HEK293 (cell line): Measurements from ENCODE around the gene PIM1.
A peak's percentile ranks its signal among the peaks of the same experiment; 100 is the strongest.

Experiments
- ATF2 ChIP-seq: fragments of 450-650 bp; formaldehyde crosslinking; IDR thresholded peaks from 2 replicates; pipeline ENCODE4 v1.5.1; 2016; ENCODE audit warnings: missing biosample characterization, missing genetic modification characterization, low read depth
- GLI2 ChIP-seq: fragments of 450-650 bp; formaldehyde crosslinking; IDR thresholded peaks from 2 replicates; pipeline ENCODE4; 2017; ENCODE audit warnings: missing biosample characterization, missing genetic modification characterization, low read depth, borderline replicate concordance
- HOXC10 ChIP-seq: sonication (generic); formaldehyde crosslinking; IDR thresholded peaks from 2 replicates; pipeline ENCODE4 v1.8.1; 2023; ENCODE audit warnings: mild to moderate bottlenecking, missing genetic modification reagents
- OSR2 ChIP-seq: fragments of 450-650 bp; formaldehyde crosslinking; IDR thresholded peaks from 2 replicates; pipeline ENCODE4 v1.5.1; 2016; ENCODE audit warnings: missing biosample characterization, missing genetic modification characterization
- RBAK ChIP-seq: fragments of 450-650 bp; formaldehyde crosslinking; IDR thresholded peaks from 2 replicates; pipeline ENCODE4 v1.5.1; 2016; ENCODE audit warnings: missing biosample characterization, missing genetic modification characterization
- REPIN1 ChIP-seq: fragments of 450-650 bp; formaldehyde crosslinking; IDR thresholded peaks from 2 replicates; pipeline ENCODE4 v1.5.1; 2017; ENCODE audit warnings: missing biosample characterization, missing genetic modification characterization, low read depth
- YY2 ChIP-seq: fragments of 450-650 bp; formaldehyde crosslinking; IDR thresholded peaks from 2 replicates; pipeline ENCODE4 v1.5.1; 2016; ENCODE audit warnings: missing biosample characterization, missing genetic modification characterization
- ZBTB10 ChIP-seq: fragments of 450-650 bp; formaldehyde crosslinking; IDR thresholded peaks from 2 replicates; pipeline ENCODE4 v1.5.1; 2016; ENCODE audit warnings: missing biosample characterization, missing genetic modification characterization
- ZBTB20 ChIP-seq: fragments of 450-650 bp; formaldehyde crosslinking; IDR thresholded peaks from 2 replicates; pipeline ENCODE4 v1.5.1; 2016; ENCODE audit warnings: missing biosample characterization, missing genetic modification characterization
- ZBTB7A ChIP-seq: fragments of 450-650 bp; formaldehyde crosslinking; IDR thresholded peaks from 2 replicates; pipeline ENCODE4 v1.5.1; 2016; ENCODE audit warnings: low read depth, missing biosample characterization, missing genetic modification characterization
- ZFP69B ChIP-seq: fragments of 450-650 bp; formaldehyde crosslinking; IDR thresholded peaks from 2 replicates; pipeline ENCODE4 v1.5.1; 2016; ENCODE audit warnings: missing biosample characterization, missing genetic modification characterization
- ZNF202 ChIP-seq: fragments of 450-650 bp; formaldehyde crosslinking; IDR thresholded peaks from 2 replicates; pipeline ENCODE4 v1.5.1; 2016; ENCODE audit warnings: missing biosample characterization, missing genetic modification characterization, borderline replicate concordance
- ZNF248 ChIP-seq: fragments of 450-650 bp; formaldehyde crosslinking; IDR thresholded peaks from 2 replicates; pipeline ENCODE4 v1.5.1; 2017; ENCODE audit warnings: missing biosample characterization, missing genetic modification characterization
- ZNF266 ChIP-seq: fragments of 450-650 bp; formaldehyde crosslinking; IDR thresholded peaks from 2 replicates; pipeline ENCODE4 v1.5.1; 2016; ENCODE audit warnings: missing biosample characterization, missing genetic modification characterization, low read depth
- ZNF311 ChIP-seq: fragments of 450-650 bp; formaldehyde crosslinking; IDR thresholded peaks from 2 replicates; pipeline ENCODE4 v1.5.1; 2017; ENCODE audit warnings: missing biosample characterization, missing genetic modification characterization, borderline replicate concordance
- ZNF335 ChIP-seq: fragments of 450-650 bp; formaldehyde crosslinking; conservative IDR thresholded peaks from 2 replicates; pipeline ENCODE4 v1.5.1; 2016; ENCODE audit warnings: missing biosample characterization, missing genetic modification characterization
- ZNF366 ChIP-seq: fragments of 450-650 bp; formaldehyde crosslinking; conservative IDR thresholded peaks from 2 replicates; pipeline ENCODE4 v1.5.1; 2016; ENCODE audit warnings: missing biosample characterization, missing genetic modification characterization
- ZNF521 ChIP-seq: fragments of 450-650 bp; formaldehyde crosslinking; IDR thresholded peaks from 2 replicates; pipeline ENCODE4 v1.5.1; 2017; ENCODE audit warnings: missing biosample characterization, mild to moderate bottlenecking, missing genetic modification characterization
- ZNF76 ChIP-seq: fragments of 450-650 bp; formaldehyde crosslinking; IDR thresholded peaks from 2 replicates; pipeline ENCODE4; 2016; ENCODE audit warnings: low read depth, missing biosample characterization, missing genetic modification characterization, borderline replicate concordance
- ZNF776 ChIP-seq: fragments of 450-650 bp; formaldehyde crosslinking; IDR thresholded peaks from 2 replicates; pipeline ENCODE4 v1.5.0; 2017; ENCODE audit warnings: missing biosample characterization, missing genetic modification characterization, borderline replicate concordance
- ZNF777 ChIP-seq: fragments of 450-650 bp; formaldehyde crosslinking; IDR thresholded peaks from 2 replicates; pipeline ENCODE4 v1.5.1; 2017; ENCODE audit warnings: missing biosample characterization, missing genetic modification characterization, borderline replicate concordance
- ZNF792 ChIP-seq: fragments of 450-650 bp; formaldehyde crosslinking; IDR thresholded peaks from 2 replicates; pipeline ENCODE4 v1.5.1; 2016; ENCODE audit warnings: missing biosample characterization, missing genetic modification characterization
- ZNF837 ChIP-seq: fragments of 450-650 bp; formaldehyde crosslinking; IDR thresholded peaks from 2 replicates; pipeline ENCODE4 v1.5.1; 2016; ENCODE audit warnings: missing biosample characterization, missing genetic modification characterization
- TF ChIP-seq, protein P1 (sequence below): fragments of 450-650 bp; formaldehyde crosslinking; conservative IDR thresholded peaks from 2 replicates; pipeline ENCODE4 v1.5.1; 2016; ENCODE audit warnings: low read depth, missing biosample characterization, missing genetic modification characterization
- TF ChIP-seq, protein P2 (sequence below): fragments of 450-650 bp; IDR thresholded peaks from 2 replicates; pipeline ENCODE4 v1.5.1; 2018; ENCODE audit warnings: missing biosample characterization, mild to moderate bottlenecking, missing genetic modification characterization
- TF ChIP-seq, protein P3 (sequence below): fragments of 450-650 bp; formaldehyde crosslinking; IDR thresholded peaks from 2 replicates; pipeline ENCODE4 v1.5.1; 2016; ENCODE audit warnings: missing biosample characterization, missing genetic modification characterization
- TF ChIP-seq, protein P4 (sequence below): fragments of 450-650 bp; formaldehyde crosslinking; IDR thresholded peaks from 2 replicates; pipeline ENCODE4 v1.5.1; 2017; ENCODE audit warnings: missing biosample characterization, missing genetic modification characterization

PIM1 gene

DNA sequence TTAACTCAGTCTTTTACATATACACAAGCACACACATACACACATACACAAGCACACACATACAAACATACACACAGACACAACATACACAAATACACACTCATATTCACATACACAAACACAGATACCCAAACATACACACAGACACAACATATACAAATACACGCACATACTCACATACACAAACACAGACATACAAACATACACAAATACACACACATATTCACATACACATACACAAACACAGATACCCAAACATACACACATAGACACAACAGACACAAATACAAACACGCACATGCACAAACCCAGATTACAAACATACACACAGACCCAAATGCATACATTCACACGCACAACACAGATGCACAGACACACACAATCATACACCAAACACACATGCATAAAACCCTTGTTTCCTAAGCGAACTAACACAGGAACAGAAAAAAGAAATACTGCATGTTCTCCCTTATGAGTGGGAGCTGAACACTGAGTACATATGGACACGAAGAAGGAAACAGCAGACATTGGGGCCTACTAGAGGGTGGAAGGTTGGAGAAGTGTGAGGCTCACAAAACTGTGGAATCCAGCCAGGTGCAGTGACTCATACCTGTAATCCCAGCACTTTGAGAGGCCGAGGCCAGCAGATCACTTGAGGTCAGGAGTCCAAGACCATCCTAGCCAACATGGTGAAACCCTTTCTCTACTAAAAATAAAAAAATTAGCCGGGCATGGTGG, 34.2 kb downstream of the PIM1 start (continued):
- TF ChIP-seq, protein P1, sequence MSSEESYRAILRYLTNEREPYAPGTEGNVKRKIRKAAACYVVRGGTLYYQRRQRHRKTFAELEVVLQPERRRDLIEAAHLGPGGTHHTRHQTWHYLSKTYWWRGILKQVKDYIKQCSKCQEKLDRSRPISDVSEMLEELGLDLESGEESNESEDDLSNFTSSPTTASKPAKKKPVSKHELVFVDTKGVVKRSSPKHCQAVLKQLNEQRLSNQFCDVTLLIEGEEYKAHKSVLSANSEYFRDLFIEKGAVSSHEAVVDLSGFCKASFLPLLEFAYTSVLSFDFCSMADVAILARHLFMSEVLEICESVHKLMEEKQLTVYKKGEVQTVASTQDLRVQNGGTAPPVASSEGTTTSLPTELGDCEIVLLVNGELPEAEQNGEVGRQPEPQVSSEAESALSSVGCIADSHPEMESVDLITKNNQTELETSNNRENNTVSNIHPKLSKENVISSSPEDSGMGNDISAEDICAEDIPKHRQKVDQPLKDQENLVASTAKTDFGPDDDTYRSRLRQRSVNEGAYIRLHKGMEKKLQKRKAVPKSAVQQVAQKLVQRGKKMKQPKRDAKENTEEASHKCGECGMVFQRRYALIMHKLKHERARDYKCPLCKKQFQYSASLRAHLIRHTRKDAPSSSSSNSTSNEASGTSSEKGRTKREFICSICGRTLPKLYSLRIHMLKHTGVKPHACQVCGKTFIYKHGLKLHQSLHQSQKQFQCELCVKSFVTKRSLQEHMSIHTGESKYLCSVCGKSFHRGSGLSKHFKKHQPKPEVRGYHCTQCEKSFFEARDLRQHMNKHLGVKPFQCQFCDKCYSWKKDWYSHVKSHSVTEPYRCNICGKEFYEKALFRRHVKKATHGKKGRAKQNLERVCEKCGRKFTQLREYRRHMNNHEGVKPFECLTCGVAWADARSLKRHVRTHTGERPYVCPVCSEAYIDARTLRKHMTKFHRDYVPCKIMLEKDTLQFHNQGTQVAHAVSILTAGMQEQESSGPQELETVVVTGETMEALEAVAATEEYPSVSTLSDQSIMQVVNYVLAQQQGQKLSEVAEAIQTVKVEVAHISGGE (tag by site-specific recombination) = no peak
- TF ChIP-seq ZNF202 (tag by site-specific recombination) (no peak), ZNF792 (tag by site-specific recombination) (peak; percentile 77; the same call in 1 of the 2 replicates), ZNF248 (tag by site-specific recombination) (no peak; the same call in 1 of the 2 replicates), ATF2 (no peak), ZBTB10 (0 out of 2 replicates have a peak, but pooled peaks have one; percentile 20), YY2 (tag by site-specific recombination) (0 out of 2 replicates have a peak, but pooled peaks have one; percentile 35), ZNF776 (tag by site-specific recombination) (no peak), ZNF266 (tag by site-specific recombination) (0 out of 2 replicates have a peak, but pooled peaks have one; percentile 18), ZFP69B (0 out of 2 replicates have a peak, but pooled peaks have one; percentile 24), ZNF311 (tag by site-specific recombination) (peak; percentile 61; the same call in 1 of the 2 replicates), REPIN1 (0 out of 2 replicates have a peak, but pooled peaks have one; percentile 45), ZNF521 (tag by site-specific recombination) (peak; percentile 57; the same call in 1 of the 2 replicates), ZBTB7A (tag by site-specific recombination) (no peak), ZNF837 (no peak), ZBTB20 (tag by site-specific recombination) (peak; percentile 28), RBAK (tag by site-specific recombination) (peak; percentile 15; the same call in 1 of the 2 replicates), ZNF335 (peak; percentile 32; the same call in 1 of the 2 replicates), ZNF777 (tag by site-specific recombination) (peak; percentile 73; the same call in 1 of the 2 replicates), ZNF366 (tag by site-specific recombination) (peak; percentile 12; the same call in 1 of the 2 replicates), GLI2 (tag by site-specific recombination) (no peak), ZNF76 (tag by site-specific recombination) (no peak), OSR2 (peak; percentile 9; the same call in 1 of the 2 replicates), HOXC10 (CRISPR knock-in tag) (no peak)
- TF ChIP-seq, protein P2, sequence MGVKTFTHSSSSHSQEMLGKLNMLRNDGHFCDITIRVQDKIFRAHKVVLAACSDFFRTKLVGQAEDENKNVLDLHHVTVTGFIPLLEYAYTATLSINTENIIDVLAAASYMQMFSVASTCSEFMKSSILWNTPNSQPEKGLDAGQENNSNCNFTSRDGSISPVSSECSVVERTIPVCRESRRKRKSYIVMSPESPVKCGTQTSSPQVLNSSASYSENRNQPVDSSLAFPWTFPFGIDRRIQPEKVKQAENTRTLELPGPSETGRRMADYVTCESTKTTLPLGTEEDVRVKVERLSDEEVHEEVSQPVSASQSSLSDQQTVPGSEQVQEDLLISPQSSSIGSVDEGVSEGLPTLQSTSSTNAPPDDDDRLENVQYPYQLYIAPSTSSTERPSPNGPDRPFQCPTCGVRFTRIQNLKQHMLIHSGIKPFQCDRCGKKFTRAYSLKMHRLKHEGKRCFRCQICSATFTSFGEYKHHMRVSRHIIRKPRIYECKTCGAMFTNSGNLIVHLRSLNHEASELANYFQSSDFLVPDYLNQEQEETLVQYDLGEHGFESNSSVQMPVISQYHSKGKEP = no peak
- TF ChIP-seq, protein P3, sequence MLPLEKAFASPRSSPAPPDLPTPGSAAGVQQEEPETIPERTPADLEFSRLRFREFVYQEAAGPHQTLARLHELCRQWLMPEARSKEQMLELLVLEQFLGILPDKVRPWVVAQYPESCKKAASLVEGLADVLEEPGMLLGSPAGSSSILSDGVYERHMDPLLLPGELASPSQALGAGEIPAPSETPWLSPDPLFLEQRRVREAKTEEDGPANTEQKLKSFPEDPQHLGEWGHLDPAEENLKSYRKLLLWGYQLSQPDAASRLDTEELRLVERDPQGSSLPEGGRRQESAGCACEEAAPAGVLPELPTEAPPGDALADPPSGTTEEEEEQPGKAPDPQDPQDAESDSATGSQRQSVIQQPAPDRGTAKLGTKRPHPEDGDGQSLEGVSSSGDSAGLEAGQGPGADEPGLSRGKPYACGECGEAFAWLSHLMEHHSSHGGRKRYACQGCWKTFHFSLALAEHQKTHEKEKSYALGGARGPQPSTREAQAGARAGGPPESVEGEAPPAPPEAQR (tag by site-specific recombination) = 0 out of 2 replicates have a peak, but pooled peaks have one; percentile 52
- TF ChIP-seq, protein P4, sequence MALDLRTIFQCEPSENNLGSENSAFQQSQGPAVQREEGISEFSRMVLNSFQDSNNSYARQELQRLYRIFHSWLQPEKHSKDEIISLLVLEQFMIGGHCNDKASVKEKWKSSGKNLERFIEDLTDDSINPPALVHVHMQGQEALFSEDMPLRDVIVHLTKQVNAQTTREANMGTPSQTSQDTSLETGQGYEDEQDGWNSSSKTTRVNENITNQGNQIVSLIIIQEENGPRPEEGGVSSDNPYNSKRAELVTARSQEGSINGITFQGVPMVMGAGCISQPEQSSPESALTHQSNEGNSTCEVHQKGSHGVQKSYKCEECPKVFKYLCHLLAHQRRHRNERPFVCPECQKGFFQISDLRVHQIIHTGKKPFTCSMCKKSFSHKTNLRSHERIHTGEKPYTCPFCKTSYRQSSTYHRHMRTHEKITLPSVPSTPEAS (tag by site-specific recombination) = peak; percentile 93
